Measurements from ENCODE around the gene ISG15. TPM values are rescaled to one million over a fixed set of nuclear protein-coding genes. Genes with fewer than 3 reads are reported as not detected.

The ISG15 gene
- total and polyA plus RNA-seq, 2 of the 13 experiments (the other 11 are each of a cell fraction or from before 2014, with no cell fraction given): 42.1 to 54.9 TPM

- TF ChIP-seq FIP1L1 (IDR thresholded peaks at IDR 0.05; ENCODE audit: borderline replicate concordance, insufficient read depth, low read depth, low read length) (no peak), TEAD3 (CRISPR knock-in tag; optimal IDR thresholded peaks at IDR 0.05; ENCODE audit: borderline replicate concordance) (peak; percentile 39), SRSF4 (IDR thresholded peaks at IDR 0.05; ENCODE audit: low read depth, low read length, poor library complexity, severe bottlenecking) (no peak), ZNF761 (CRISPR knock-in tag; conservative IDR thresholded peaks at IDR 0.05) (0 out of 2 replicates have a peak, but pooled peaks have one; percentile 47), GABPB1 (CRISPR knock-in tag; IDR thresholded peaks at IDR 0.05) (peak; percentile 65), ATF7-NPFF (CRISPR knock-in tag; IDR thresholded peaks at IDR 0.05; ENCODE audit: low read depth) (0 out of 2 replicates have a peak, but pooled peaks have one; percentile 32), MBD4 (IDR thresholded peaks at IDR 0.05; ENCODE audit: borderline replicate concordance, low read length) (no peak), ARNTL (CRISPR knock-in tag; IDR thresholded peaks at IDR 0.05) (no peak), CC2D1A (CRISPR knock-in tag; IDR thresholded peaks at IDR 0.05) (no peak), BCL6 (CRISPR knock-in tag; IDR thresholded peaks at IDR 0.05) (no peak), ZNF850 (CRISPR knock-in tag; conservative IDR thresholded peaks at IDR 0.05) (no peak), REXO4 (CRISPR knock-in tag; IDR thresholded peaks at IDR 0.05; ENCODE audit: borderline replicate concordance) (no peak), KAT2B (IDR thresholded peaks at IDR 0.05; ENCODE audit: borderline replicate concordance, low read depth, low read length) (no peak), DRAP1 (CRISPR knock-in tag; IDR thresholded peaks at IDR 0.05) (0 out of 2 replicates have a peak, but pooled peaks have one; percentile 53), ZNF839 (CRISPR knock-in tag; IDR thresholded peaks at IDR 0.05; ENCODE audit: borderline replicate concordance) (no peak; the same call in 1 of the 2 replicates), REST (IDR thresholded peaks at IDR 0.05; ENCODE audit: borderline replicate concordance in 1 of 2, low read depth in 1 of 2, low read length in 2 of 2) (no peak), TRIM24 (CRISPR knock-in tag; IDR thresholded peaks at IDR 0.05) (no peak), ZNF775 (CRISPR knock-in tag; IDR thresholded peaks at IDR 0.05; ENCODE audit: borderline replicate concordance) (no peak), ZNF766 (CRISPR knock-in tag; IDR thresholded peaks at IDR 0.05; ENCODE audit: borderline replicate concordance) (no peak), ZNF777 (CRISPR knock-in tag; IDR thresholded peaks at IDR 0.05) (no peak), ZNF629 (CRISPR knock-in tag; conservative IDR thresholded peaks at IDR 0.05) (0 out of 2 replicates have a peak, but pooled peaks have one; percentile 4), ZKSCAN8 (CRISPR knock-in tag; IDR thresholded peaks at IDR 0.05; ENCODE audit: borderline replicate concordance) (0 out of 2 replicates have a peak, but pooled peaks have one; percentile 67), ARNT (IDR thresholded peaks at IDR 0.05) (no peak)
Observed at GRCh38 chr1:1004780-1005697, 8.3 kb upstream of the ISG15 start (continued).

All from HepG2 (cell line).